Measurements from ENCODE around the gene TFDP2.

- no peak for TF ChIP-seq POLR2A (IDR thresholded peaks at IDR 0.05; ENCODE audit: low read depth, low read length)
- no peak for TF ChIP-seq TAF1 (IDR thresholded peaks at IDR 0.05; ENCODE audit: low read depth, low read length)
- no peak for TF ChIP-seq POLR2AphosphoS5 (IDR thresholded peaks at IDR 0.05; ENCODE audit: low read depth, low read length)
Measured at GRCh38 chr3:141915016-141915415, 234.3 kb downstream of the TFDP2 start.

Data from GM12891 (cell line).